Choroid plexus epithelial cell (primary cell): ENCODE results near the gene NCR2.
A peak's percentile ranks its signal among the peaks of the same experiment; 100 is the strongest.
"Not testable (repeated sequence)": the region's sequence is repeated elsewhere in the genome, so short reads cannot be mapped to it uniquely, and the experiment has no call there.

Experiments
- DNase-seq: peaks from one replicate; pipeline ENCODE4 v3.0.0-alpha.2; 2010; ENCODE audit warnings: low read depth
- H3K4me3 ChIP-seq: 2 replicates; pipeline ENCODE4 v1.5.1; 2011; ENCODE audit warnings: low read depth, mild to moderate bottlenecking, control low read depth, low read length, moderate library complexity
- CTCF ChIP-seq: conservative IDR thresholded peaks from 2 replicates; pipeline ENCODE4 v1.5.1; 2011; ENCODE audit warnings: low read depth, mild to moderate bottlenecking, control low read depth, inconsistent platforms, low read length, moderate library complexity

The NCR2 gene

GRCh38 chr6:41294214-41294872 lies 41.1 kb upstream of the NCR2 start:
- TF ChIP-seq CTCF = no peak
- H3K4me3 ChIP-seq = no peak overlapping the region
- DNase-seq = no peak

- DNase-seq, H3K4me3 ChIP-seq: not testable (repeated sequence)
Observed at GRCh38 chr6:41297248-41297647, 38.2 kb upstream of the NCR2 start.

DNA sequence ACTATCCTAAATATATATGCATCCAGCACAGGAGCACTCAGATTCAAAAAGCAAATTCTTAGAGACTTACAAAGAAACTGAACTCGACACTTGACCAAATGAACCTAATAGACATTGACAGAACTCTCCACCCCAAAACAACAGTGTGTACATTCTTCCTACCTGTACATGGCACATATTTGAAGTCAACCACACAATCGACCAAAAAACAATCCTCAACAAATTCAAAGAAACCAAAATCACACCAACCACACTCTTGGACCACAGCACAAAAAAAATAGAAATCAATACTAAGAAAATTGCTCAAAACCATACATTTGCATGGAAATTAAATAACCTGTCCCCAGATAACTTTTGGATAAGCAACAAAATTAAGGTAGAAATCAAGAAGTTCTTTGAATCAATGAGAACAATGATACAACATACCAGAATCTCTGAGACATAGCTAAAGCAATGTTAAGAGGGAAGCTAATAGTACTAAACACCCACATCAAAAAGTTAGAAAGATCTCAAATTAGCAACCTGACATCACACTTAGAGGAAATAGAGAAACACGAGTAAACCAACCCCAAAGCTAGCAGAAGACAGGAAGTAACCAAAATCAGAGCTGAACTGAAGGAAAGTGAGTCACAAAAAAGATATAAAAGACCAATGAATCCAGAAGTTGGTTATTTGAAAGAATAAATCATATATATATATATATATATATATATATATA lies 36.5 kb upstream of the NCR2 start:
- DNase-seq = no peak
- H3K4me3 ChIP-seq = no peak overlapping the region
- no peak for TF ChIP-seq CTCF

DNA sequence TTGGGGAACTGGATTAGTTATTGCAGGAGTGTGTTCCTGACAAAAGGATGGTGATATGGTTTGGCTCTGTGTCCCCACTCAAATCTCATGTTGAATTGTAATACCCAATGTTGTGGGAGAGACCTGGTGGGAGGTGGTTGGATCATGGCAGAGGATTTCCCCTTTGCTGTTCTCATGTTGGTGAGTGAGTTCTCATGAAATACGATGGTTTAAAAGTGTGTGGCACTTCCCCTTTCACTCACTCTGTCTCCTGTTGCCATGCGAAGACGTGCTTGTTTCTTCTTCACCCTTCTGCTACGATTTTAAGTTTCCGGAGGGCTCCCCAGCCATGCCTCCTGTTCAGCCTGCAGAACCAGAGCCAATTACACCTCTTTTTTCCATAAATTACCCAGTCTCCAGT lies 32.8 kb upstream of the NCR2 start:
- DNase-seq = no peak
- no peak for TF ChIP-seq CTCF
- no peak overlapping the region for H3K4me3 ChIP-seq

DNA sequence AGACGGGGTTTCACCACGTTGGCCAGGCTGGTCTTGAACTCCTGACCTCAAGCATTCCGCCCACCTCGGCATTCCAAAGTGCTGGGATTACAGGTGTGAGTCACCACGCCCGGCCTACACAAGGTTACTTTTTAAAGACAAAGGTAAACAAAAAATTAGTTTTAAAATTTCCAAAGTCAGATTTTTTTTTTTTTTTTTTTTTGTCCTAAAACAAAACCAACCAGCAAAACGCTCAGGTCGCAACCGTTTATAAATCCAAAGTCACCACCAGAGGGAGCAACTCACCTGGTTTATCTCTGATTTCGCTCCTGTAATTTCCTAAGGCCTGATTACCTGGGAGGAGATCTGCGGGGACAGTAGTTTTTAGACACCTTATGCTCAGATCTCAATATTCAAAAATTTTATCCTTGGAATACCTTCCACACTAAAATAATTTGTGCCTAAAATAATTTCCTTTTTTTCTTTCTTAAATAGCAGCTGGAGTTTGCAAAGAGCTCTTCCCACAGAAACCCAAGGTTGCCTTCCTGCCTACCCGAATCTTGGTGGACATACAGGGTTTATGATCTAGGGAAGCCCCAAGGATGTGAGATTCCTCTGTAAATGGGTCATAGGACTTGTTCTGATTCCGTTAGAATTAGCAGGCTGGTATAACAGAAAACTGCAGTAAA lies 29.1 kb upstream of the NCR2 start:
- TF ChIP-seq CTCF = peak; percentile 68
- H3K4me3 ChIP-seq = no peak overlapping the region
- DNase-seq = peak; percentile 74

DNA sequence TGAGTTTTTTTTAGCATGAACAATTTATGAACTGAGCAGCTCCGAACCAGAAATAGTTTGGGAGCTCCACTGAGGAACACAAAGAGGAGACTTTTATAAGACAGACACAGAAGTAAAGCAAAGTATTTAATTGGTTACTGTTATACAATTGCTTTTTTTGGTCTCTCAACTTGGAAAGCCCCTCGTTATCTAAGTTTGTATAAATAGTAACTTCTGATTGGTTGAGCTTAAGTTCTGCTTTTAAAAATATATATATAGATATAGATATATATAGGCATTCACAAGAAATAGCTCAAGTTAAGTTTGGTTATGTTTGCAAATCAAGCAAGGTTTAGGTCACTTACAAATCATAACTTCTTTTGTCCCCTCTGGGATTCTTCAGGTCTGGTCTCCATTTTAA lies 20.2 kb upstream of the NCR2 start:
- DNase-seq = no peak
- no peak overlapping the region for H3K4me3 ChIP-seq
- TF ChIP-seq CTCF = no peak

- no peak overlapping the region for H3K4me3 ChIP-seq
- DNase-seq = no peak
- no peak for TF ChIP-seq CTCF
Observed at GRCh38 chr6:41315943-41316620, 19.3 kb upstream of the NCR2 start.
